Activated CD4-positive, alpha-beta T cell treated with anti-CD3 and anti-CD28 coated beads for 36 hours (primary cell): ENCODE results near the gene UBR1. TPM values are rescaled to one million over a fixed set of nuclear protein-coding genes. Genes with fewer than 3 reads are reported as not detected.
A peak's percentile ranks its signal among the peaks of the same experiment; 100 is the strongest.

ENCODE experiments used
- ATAC-seq: fragments of 200-7000 bp; cut with Tn5 transposase; one replicate; pipeline ENCODE4 v1.10.0; 2021; ENCODE audit warnings: mild to moderate bottlenecking, moderate library complexity
- CTCF ChIA-PET: fragments of 350-600 bp; sonication (Branson Sonifier 250); formaldehyde crosslinking; loops from one replicate; lab custom pipeline; 2021; ENCODE audit warnings: antibody characterized with exemption; lab: Charles Lee
- POLR2A ChIA-PET: fragments of 350-600 bp; sonication (Branson Sonifier 250); formaldehyde crosslinking; loops from one replicate; lab custom pipeline; 2021; ENCODE audit warnings: antibody characterized with exemption, inconsistent platforms; lab: Charles Lee
- DNase-seq: peaks from one replicate; pipeline ENCODE4 v3.0.0-alpha.2; 2020
- H3K27ac Mint-ChIP-seq: one replicate; pipeline ENCODE4 v1.8.0; 2021; ENCODE audit warnings: mixed read lengths
- H3K27me3 Mint-ChIP-seq: one replicate; pipeline ENCODE4 v1.8.0; 2021; ENCODE audit warnings: mixed read lengths
- H3K36me3 Mint-ChIP-seq: one replicate; pipeline ENCODE4 v1.8.0; 2021; ENCODE audit warnings: low read depth, mixed read lengths
- H3K4me1 Mint-ChIP-seq: one replicate; pipeline ENCODE4 v1.8.0; 2021; ENCODE audit warnings: mixed read lengths
- H3K4me3 Mint-ChIP-seq: one replicate; pipeline ENCODE4 v1.8.0; 2021; ENCODE audit warnings: mild to moderate bottlenecking, moderate library complexity, mixed read lengths
- H3K9me3 Mint-ChIP-seq: one replicate; pipeline ENCODE4 v1.8.0; 2021; ENCODE audit warnings: low read depth, mixed read lengths
- intact Hi-C, 2 experiments: fragments of 100-400 bp; cut with DNase I in 1 of 2; cut with micrococcal nuclease in 1 of 2; formaldehyde crosslinking; loops; one replicate each; pipeline versions ENCODE4 v1.14.2 to v1.15.1; 2022 to 2024; cut with DNase I, micrococcal nuclease
- total RNA-seq, 2 experiments: library from RNA; stranded (reverse); gene quantifications; one replicate each; pipeline ENCODE4 v1.2.3, GENCODE V29; 2021

Gene UBR1
- total RNA-seq, 2 experiments from 2014 or later, result 26.8 to 30.6 TPM

DNA sequence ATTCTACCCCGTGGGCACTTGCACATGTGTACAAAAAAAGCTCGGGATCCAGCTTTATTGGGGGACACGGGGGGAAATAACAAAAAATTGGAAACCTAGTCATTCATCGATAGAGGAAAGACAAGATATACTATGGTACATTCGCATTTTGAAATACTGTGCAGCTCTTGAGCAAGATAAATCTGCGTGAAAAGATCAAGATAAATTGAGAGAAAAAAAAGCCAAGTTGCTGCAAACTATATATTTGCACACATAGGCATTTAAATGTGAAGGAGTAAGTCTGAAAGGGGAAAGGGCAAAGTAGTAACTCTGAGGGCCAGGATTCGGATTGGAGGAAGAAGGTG, 620 bp upstream of the UBR1 start:
- ChIA-PET CTCF (interaction anchor here (0.7 to 2.4 kb wide), 7 partner anchors 9 to 372 kb away, joined by 3 to 7 read pairs (median 4); no protein-coding TSS in a partner anchor), POLR2A (no interaction called here)
- intact Hi-C loops, result loop anchor here (1.0 to 10.0 kb wide), 12 partner anchors 16 to 641 kb away; partner anchors contain the start of genes CCNDBP1 (in 1 of the 2), CDAN1 (in 1 of the 2), LCMT2 (in 1 of the 2) and PDIA3 (in 1 of the 2)
- H3K27me3 Mint-ChIP-seq, result no peaks in the 10 kb centered on the region
- H3K27ac Mint-ChIP-seq, result peak overlapping the region; percentile 96
- peaks cover 36% of the 10 kb centered on the region for H3K4me1 Mint-ChIP-seq
- no peak for DNase-seq
- H3K36me3 Mint-ChIP-seq, result peaks cover 19% of the 10 kb centered on the region
- peak overlapping the region; percentile 93 for H3K4me3 Mint-ChIP-seq
- no peaks in the 10 kb centered on the region for H3K9me3 Mint-ChIP-seq
- no peak for ATAC-seq

DNA sequence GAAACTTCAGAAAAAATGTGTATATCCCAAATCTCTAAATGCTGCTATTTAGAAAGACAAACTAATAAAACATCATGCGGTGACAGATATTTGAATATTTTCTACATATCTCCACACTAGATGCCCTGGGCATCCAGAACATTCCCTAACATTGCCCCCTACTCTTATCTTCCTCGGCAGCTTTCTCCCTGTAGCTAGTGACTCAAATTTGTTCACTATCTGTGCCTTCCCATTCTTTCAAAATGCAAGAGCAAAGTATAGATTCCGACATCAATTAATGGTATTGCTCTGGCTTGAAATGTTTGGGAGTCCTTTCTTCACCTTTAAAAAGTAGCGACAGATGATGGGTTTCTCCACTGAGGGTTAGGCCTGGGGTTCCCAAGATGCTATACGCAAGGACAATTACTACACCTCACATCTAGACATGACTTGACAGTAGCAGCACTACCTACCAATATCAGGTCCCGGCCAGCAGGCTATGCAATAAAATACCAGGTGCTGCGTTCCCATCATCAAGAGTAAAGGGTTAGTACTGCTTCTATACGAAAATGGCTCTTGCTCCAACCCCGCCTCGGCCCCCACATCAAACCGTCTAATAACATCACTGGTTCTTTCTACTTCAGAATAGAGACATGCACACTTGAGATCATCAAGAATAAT, 631 bp downstream of the UBR1 start:
- POLR2A ChIA-PET, result no interaction called here
- H3K36me3 Mint-ChIP-seq, result peaks cover 31% of the 10 kb centered on the region
- DNase-seq, result peak; percentile 45

GRCh38 chr15:43104426-43104825, 1.4 kb downstream of the UBR1 start:
- intact Hi-C loops, result loop anchor here in 1 of 2 experiments (10.0 kb wide), 1 partner anchor 530 kb away; the partner anchor contains the start of gene STARD9
- POLR2A ChIA-PET, result interaction anchor here (0.5 kb wide), 1 partner anchor 633 kb away, joined by 3 read pairs; no protein-coding TSS in a partner anchor
- Mint-ChIP-seq H3K4me1 (peaks cover 52% of the 10 kb centered on the region), H3K27me3 (no peaks in the 10 kb centered on the region), H3K4me3 (peak overlapping the region; percentile 32), H3K9me3 (no peaks in the 10 kb centered on the region), H3K36me3 (peaks cover 35% of the 10 kb centered on the region), H3K27ac (no peak overlapping the region)
- no peak for ATAC-seq
- CTCF ChIA-PET, result no interaction called here
- no peak for DNase-seq

More for the DNA sequence above, 631 bp downstream of the UBR1 start:
- Mint-ChIP-seq H3K4me1 (peaks cover 48% of the 10 kb centered on the region), H3K27ac (peak overlapping the region; percentile 96), H3K9me3 (no peaks in the 10 kb centered on the region), H3K27me3 (no peaks in the 10 kb centered on the region), H3K4me3 (peak overlapping the region; percentile 93)
- CTCF ChIA-PET, result no interaction called here
- intact Hi-C loops, result loop anchor here in 1 of 2 experiments (5.0 to 10.0 kb wide), 2 partner anchors 530 to 642 kb away; partner anchors contain the start of genes PDIA3 and STARD9
- peak; percentile 47 for ATAC-seq

DNA sequence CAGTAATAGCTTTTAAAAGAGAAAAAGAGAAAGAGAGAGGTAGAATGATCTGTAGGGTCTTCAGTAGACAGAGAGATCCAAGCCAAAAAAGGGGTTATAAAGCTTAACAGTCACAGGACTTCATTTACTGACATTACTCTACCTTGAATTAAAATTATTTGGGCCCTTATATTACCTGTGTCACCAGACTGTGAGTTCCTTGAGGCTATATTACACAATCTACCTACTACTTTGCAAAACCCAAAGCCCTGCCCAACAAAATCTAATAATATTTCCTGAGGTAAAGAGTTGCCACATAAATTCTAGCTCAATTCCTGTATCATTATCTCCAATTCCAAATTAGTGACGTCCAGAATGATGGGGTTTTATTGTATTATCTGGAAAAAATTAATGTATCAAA, 1.9 kb downstream of the UBR1 start:
- Mint-ChIP-seq H3K4me1 (peaks cover 52% of the 10 kb centered on the region), H3K4me3 (no peak overlapping the region), H3K9me3 (no peaks in the 10 kb centered on the region), H3K27ac (no peak overlapping the region), H3K36me3 (peaks cover 35% of the 10 kb centered on the region), H3K27me3 (no peaks in the 10 kb centered on the region)
- no peak for ATAC-seq
- DNase-seq, result no peak
- CTCF ChIA-PET, result no interaction called here
- intact Hi-C loops, result loop anchor here in 1 of 2 experiments (10.0 kb wide), 1 partner anchor 529 kb away; the partner anchor contains the start of gene STARD9
- POLR2A ChIA-PET, result interaction anchor here (0.5 kb wide), 1 partner anchor 634 kb away, joined by 3 read pairs; no protein-coding TSS in a partner anchor

DNA sequence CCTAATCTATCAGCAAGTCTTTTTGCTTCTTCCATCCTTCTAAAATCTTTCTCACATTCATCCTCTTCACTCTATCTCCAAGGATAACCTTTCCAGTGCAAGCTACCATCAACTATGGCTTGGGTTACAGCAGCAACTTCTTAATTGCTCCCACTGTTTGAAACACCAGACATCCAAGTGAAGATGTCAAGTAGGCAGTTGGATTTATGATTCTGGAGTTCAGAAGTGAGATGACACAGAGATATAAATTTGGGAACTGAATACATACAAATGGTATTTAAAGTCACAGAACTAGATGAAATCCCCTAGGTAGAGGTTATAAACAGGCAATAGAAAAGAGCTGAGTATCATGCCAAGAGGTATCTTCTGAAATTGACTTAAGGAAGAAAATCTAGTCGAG, 3.7 kb downstream of the UBR1 start:
- peaks cover 42% of the 10 kb centered on the region for H3K36me3 Mint-ChIP-seq
- DNase-seq, result no peak
- H3K27ac Mint-ChIP-seq, result no peak overlapping the region
- ATAC-seq, result no peak
- H3K27me3 Mint-ChIP-seq, result no peaks in the 10 kb centered on the region
- no peaks in the 10 kb centered on the region for H3K9me3 Mint-ChIP-seq
- peaks cover 63% of the 10 kb centered on the region for H3K4me1 Mint-ChIP-seq
- no peak overlapping the region for H3K4me3 Mint-ChIP-seq
- ChIA-PET CTCF (interaction anchor here (0.8 kb wide), 1 partner anchor 102 kb away, joined by 3 read pairs; no protein-coding TSS in a partner anchor), POLR2A (no interaction called here)
- intact Hi-C loops, result loop anchor here in 1 of 2 experiments (10.0 kb wide), 1 partner anchor 527 kb away; the partner anchor contains the start of gene STARD9

GRCh38 chr15:43100971-43101370, 4.9 kb downstream of the UBR1 start:
- no peaks in the 10 kb centered on the region for H3K9me3 Mint-ChIP-seq
- POLR2A ChIA-PET, result no interaction called here
- CTCF ChIA-PET, result interaction anchor here (0.6 kb wide), 1 partner anchor 793 kb away, joined by 3 read pairs; no protein-coding TSS in a partner anchor
- DNase-seq (no peak), ATAC-seq (no peak)
- peaks cover 46% of the 10 kb centered on the region for H3K36me3 Mint-ChIP-seq
- H3K4me1 Mint-ChIP-seq, result peaks cover 68% of the 10 kb centered on the region
- H3K27me3 Mint-ChIP-seq, result no peaks in the 10 kb centered on the region
- no peak overlapping the region for H3K27ac Mint-ChIP-seq
- intact Hi-C loops, result loop anchor here in 1 of 2 experiments (10.0 kb wide), 1 partner anchor 526 kb away; the partner anchor contains the start of gene STARD9
- no peak overlapping the region for H3K4me3 Mint-ChIP-seq

DNA sequence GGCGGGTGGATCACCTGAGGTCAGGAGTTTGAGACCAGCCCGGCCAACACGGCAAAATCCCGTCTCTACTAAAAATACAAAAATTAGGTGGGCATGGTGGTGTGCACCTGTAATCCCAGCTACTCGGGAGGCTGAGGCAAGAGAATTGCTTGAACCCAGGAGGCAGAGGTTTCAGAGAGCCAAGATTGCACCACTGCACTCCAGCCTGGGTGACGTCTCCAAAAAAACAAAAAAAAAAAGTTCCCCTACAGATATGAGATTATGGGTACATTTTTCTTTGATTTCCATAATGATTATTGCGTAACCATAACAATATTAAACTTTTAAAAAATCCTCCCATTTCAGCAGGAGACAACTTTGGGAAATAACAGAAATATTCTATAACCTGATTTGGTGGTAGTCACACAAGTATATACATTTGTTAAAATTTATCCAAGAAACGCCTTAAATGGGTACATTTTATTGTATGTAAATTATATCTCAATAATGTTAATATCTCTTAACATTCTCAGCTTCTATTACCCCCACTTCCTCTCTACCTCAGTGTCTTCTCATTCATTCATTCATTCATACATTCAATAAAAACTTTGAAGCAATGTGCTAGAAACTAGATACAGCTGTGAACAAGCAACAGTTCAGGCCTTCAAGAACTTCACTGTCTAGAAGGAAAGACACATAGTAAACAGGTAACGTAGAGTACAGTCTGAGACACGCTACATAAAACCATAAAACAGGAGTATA, 6.6 kb downstream of the UBR1 start:
- peaks cover 56% of the 10 kb centered on the region for H3K36me3 Mint-ChIP-seq
- DNase-seq, result no peak
- POLR2A ChIA-PET, result interaction anchor here (0.7 kb wide), 1 partner anchor 881 kb away, joined by 4 read pairs; no protein-coding TSS in a partner anchor
- H3K4me3 Mint-ChIP-seq, result no peak overlapping the region
- no peak overlapping the region for H3K27ac Mint-ChIP-seq
- H3K27me3 Mint-ChIP-seq, result no peaks in the 10 kb centered on the region
- H3K4me1 Mint-ChIP-seq, result peaks cover 75% of the 10 kb centered on the region
- CTCF ChIA-PET, result interaction anchor here (1.3 kb wide), 1 partner anchor 186 kb away, joined by 5 read pairs; no protein-coding TSS in a partner anchor
- ATAC-seq, result no peak
- intact Hi-C loops, result no loop called here
- H3K9me3 Mint-ChIP-seq, result no peaks in the 10 kb centered on the region

DNA sequence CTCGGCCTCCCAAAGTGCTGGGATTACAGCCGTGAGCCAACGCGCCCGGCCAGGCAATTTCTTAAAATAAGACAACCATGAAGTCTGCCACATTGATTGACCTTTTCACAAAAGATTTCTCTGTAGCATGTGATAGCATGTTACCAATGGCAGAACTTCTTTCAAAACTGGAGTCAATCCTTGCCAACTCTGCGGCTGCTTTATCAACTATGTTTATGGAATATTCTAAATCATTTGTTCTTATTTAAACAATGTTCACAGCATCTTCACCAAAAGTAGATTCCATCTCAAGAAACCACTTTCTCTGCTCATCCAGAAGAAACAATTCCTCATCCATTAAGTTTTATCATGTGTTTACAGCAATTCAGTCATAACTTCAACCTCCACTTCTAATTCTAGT, 9.4 kb downstream of the UBR1 start:
- DNase-seq (no peak), ATAC-seq (no peak)
- H3K27me3 Mint-ChIP-seq, result no peaks in the 10 kb centered on the region
- H3K4me1 Mint-ChIP-seq, result peaks cover 52% of the 10 kb centered on the region
- POLR2A ChIA-PET, result no interaction called here
- no peak overlapping the region for H3K4me3 Mint-ChIP-seq
- H3K9me3 Mint-ChIP-seq, result no peaks in the 10 kb centered on the region
- CTCF ChIA-PET, result interaction anchor here (1.1 kb wide), 1 partner anchor 129 kb away, joined by 3 read pairs; no protein-coding TSS in a partner anchor
- peaks cover 44% of the 10 kb centered on the region for H3K36me3 Mint-ChIP-seq
- intact Hi-C loops, result no loop called here
- H3K27ac Mint-ChIP-seq, result peak overlapping the region; percentile 14

- DNase-seq (no peak), ATAC-seq (peak; percentile 73)
- H3K4me1 Mint-ChIP-seq, result peaks cover 46% of the 10 kb centered on the region
- H3K9me3 Mint-ChIP-seq, result no peaks in the 10 kb centered on the region
- no peak overlapping the region for H3K27ac Mint-ChIP-seq
- ChIA-PET CTCF (interaction anchor here (0.6 kb wide), 1 partner anchor 518 kb away, joined by 3 read pairs; no protein-coding TSS in a partner anchor), POLR2A (no interaction called here)
- no peaks in the 10 kb centered on the region for H3K27me3 Mint-ChIP-seq
- H3K36me3 Mint-ChIP-seq, result peaks cover 38% of the 10 kb centered on the region
- intact Hi-C loops, result no loop called here
- H3K4me3 Mint-ChIP-seq, result no peak overlapping the region
Measured at GRCh38 chr15:43095708-43096347, 10.0 kb downstream of the UBR1 start.

DNA sequence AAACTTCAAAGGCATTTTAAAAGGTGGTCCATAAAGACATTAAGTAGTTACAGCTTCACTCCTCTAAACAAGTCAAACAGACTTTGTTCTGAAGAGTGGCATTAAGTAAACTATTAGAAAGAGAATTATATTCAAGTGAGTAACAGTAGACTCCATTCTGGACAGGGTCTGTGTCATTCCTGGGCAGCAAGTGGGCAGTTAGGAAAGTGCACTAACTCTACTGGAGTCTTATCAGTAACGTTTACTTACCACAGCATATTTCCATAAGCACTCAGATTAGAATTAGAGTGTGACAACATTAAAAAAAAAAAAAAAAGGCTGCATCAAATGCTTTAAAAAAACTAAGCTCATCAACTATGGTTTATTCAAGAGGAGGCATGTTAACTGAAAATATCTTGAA, 10.6 kb downstream of the UBR1 start:
- Mint-ChIP-seq H3K36me3 (peaks cover 32% of the 10 kb centered on the region), H3K9me3 (no peaks in the 10 kb centered on the region), H3K4me3 (no peak overlapping the region), H3K4me1 (peaks cover 42% of the 10 kb centered on the region), H3K27ac (no peak overlapping the region), H3K27me3 (no peaks in the 10 kb centered on the region)
- DNase-seq (no peak), ATAC-seq (no peak)
- CTCF ChIA-PET, result interaction anchor here (0.6 kb wide), 1 partner anchor 517 kb away, joined by 3 read pairs; no protein-coding TSS in a partner anchor
- intact Hi-C loops, result no loop called here
- POLR2A ChIA-PET, result no interaction called here
